Measurements from ENCODE around the gene GPR35.
"Not testable (repeated sequence)": the region's sequence is repeated elsewhere in the genome, so short reads cannot be mapped to it uniquely, and the experiment has no call there.

Gene GPR35

DNA sequence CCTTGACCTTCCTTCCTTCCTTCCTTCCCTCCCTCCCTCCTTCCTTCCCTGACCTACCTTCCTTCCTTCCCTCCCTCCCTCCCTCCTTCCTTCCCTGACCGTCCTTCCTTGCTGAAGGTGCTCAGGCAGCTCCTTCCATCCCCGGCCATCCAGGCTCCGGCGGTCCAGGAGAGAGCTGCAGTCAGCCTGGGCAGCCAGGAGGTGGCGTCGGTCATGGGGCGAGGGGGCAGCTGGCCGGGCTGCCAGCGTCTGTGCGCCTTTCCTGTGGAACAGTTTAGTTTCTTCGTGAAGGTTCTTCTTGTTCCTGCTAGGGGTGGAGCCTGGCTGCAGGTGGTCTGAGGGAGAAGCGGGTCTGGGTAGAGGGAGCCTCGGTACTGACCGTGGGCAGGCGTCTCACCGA, 15.7 kb downstream of the GPR35 start:
- no peak for DNase-seq

DNA sequence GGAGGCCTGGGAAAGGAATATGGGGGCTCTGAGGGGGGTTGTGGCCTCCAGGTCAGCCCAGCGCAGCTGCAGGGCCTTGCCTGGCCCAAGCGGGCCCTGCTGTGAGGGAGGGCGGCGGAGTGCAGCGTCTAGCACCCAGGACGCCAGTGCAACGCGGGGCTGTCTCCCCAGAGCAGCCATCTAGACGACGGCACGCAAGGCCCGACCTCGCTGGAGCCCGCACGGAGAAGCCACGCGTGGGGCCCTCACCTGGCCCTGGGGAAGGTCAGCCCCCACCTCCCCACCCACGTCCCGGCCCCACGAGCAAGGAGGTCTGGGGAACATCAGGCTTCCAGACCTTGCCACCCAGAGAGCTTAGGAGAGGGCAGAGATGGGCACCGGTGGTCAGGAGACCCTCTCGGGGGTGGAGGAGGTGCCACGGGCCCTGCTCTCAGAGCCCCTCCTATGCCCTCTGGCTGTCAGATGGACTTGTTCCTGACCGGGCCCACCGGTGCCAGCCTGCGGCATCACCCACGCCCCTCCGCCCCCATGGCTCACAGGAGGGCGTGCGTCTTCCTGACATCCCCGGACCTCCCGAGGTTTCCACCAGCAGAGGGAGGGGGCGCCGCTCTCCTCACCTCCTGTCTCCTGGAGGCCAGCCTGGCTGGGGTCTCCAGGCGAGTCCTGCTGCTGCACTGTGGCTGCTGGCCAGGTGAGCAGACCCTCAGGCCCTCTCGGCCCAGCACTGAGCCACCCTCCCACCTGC, 17.0 kb downstream of the GPR35 start:
- no peak for DNase-seq

- no peak for DNase-seq
Observed at GRCh38 chr2:240642806-240643092, 17.5 kb downstream of the GPR35 start.

DNA sequence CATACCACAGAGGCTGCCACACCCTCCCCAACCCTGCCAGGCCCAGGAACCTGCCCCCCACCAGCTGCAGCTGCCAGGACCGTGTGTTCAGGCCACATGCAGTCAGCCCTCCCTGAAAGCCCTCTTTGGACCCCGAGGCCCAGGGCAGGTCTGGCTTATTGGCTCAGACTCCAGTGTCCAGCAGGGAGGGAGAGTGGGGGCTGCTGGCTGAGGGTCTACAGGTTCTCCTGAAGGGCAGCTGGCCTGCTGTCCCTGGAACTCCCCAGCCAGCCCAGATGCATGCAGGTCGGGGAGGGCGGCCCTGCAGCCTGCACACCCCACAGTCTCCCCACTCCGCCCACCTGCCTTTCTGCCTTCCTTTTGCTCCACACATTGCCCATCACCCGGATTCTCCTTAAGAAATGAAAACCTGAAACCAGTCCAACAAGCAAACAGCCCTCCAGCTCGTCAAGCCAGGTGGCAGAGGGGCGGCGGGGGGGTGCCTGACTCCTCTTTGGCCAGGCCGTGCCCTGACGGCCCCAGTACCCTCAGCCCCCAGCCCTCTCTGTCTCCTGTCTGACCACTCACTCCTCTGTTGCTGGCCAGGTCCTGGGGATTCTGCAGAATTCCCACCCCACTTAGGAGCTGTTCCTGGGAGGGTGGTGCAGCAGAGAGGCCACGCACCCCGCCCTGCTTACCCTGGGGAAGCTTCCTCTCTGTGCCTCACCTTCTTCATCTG, 18.0 kb downstream of the GPR35 start:
- DNase-seq: no peak

- no peak for DNase-seq
Observed at GRCh38 chr2:240643811-240644150, 18.5 kb downstream of the GPR35 start.

- DNase-seq: no peak
Observed at GRCh38 chr2:240644171-240644651, 18.9 kb downstream of the GPR35 start.

DNA sequence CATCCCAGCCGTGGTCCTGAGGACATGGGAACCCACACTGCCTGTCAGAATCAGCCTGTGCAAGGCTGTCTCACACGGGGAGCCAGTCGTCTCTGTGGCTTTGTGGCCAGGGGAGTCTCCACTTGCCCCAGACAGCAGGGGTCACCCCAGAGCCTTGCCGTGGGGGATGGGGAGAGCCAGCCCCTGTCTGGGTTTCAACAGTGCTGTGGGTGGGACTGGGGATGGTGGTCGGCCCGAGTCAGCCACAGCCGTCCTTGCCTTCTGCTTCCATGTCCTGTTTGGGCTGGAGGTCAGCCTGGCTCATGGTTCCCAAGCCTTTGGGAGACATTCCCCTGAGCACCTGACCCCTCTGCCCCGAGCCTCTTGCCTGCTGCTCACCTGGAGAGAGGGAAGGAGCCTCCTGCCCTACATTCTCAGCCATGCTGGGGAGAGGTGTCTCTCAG, 19.6 kb downstream of the GPR35 start:
- no peak for DNase-seq

- DNase-seq: no peak
Observed at GRCh38 chr2:240645346-240645745, 20.1 kb downstream of the GPR35 start.

DNA sequence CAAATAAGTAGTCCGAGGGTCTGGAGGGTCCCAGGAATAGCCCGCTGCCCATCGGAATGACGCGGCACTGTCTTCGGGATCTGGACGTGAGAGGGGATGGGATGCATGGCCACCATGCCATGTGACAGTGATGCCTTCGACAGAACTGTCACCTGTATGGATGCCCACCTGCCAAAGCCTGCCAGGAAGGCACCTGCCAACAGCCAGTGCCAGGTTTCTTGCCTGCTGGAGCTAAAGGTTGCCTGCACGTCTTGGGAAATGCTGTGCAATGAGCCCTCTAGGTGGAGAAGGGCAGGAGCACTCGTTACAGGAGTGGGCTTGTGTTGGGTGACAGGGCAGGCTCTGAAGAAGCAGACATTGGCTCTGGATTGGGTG, 20.5 kb downstream of the GPR35 start:
- DNase-seq: no peak

DNA sequence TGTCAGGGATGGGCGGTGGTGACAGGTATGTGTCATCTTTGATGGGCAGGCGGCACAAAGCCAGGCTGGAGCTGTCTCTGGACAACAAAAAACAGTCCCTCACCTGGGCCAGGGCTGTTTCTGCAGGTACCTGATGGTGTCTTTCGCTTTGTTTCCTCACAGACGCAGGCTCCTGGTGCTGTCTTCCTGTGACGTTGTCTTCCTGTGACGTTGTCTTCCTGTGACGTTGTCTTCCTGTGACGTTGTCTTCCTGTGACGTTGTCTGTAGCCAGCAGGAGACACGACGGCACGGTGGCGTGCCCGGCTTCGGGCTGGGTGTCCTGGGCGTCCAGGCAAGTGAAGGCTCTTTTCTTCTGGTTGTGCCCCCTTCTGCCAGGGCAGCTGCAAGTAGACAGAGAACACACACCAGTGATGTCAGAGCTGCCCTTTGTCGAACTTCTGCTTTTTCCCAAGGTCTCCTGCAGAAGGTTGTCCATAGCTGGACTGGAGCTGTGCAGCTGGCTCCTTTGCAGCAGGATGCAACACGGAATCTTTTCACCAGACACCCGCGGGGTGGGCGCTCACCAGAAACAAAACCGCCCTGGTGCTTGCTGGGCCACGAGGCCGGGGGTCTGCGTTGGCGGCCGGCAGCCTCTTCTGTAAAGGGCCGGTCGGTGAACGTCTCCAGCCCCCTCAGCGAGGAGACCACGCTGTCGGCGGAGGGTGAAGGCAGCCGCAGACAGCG, 21.1 kb downstream of the GPR35 start:
- no peak for DNase-seq

DNA sequence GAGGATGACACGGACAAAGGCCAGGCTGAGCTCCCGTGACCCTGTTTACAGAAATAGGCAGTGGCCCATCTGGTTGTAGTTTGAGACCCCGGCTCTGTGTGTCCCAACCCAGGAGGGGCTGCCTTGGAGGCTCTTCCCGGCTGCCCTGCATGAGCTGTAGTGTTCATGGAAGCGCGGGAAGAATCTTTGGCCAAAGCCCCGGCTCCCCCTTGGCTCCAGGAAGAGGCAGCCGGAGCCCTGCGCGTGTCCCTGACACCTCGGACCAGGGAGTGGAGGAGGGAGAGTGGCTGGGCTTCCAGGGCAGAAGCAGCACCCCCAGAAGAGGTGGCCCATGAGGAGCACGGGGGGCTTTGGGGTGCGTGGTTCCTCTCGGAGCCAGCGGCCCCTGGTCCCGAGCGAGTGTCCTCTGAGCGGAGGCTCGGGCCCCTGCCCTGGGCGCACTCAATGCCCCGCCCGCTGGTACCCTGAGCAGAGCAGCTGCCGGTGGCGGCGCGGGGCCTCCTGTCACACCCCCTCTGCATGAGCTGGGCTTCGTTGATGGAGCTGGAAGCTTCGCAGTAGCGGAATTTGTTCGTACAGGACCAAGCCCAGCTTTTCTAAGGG, 21.7 kb downstream of the GPR35 start:
- no peak for DNase-seq

DNA sequence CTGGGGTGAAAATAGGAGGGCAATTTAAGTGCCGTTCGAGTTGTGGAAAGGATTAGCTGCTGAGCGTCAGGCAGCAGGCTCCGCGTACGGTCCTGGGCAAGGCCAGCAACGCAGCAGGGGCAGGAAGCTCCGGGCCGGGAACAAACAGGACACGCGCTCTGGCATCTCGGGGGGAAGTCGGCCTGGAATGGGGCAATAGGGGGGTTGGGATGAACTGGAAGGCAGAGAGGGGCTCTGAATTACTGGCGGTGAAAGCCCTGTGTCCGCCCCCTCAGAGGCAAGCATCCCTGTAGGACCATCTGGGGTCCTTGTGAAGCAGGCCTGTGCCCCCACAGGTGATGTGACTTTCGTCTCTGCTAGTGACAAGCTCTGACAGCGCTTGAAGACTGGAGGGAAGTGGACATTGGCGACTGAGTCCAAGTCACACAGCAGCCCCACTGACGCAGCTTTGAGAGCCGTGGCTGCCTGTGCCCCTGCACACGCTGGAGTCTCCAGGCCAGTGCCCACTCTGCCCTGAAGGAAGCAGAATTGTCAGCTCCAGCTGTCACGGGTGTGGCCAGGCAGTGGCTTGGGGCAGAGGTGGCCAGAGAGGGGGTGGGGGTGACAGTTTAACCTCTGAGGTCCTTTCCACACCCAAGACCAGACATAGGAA, 22.3 kb downstream of the GPR35 start:
- DNase-seq: no peak

DNA sequence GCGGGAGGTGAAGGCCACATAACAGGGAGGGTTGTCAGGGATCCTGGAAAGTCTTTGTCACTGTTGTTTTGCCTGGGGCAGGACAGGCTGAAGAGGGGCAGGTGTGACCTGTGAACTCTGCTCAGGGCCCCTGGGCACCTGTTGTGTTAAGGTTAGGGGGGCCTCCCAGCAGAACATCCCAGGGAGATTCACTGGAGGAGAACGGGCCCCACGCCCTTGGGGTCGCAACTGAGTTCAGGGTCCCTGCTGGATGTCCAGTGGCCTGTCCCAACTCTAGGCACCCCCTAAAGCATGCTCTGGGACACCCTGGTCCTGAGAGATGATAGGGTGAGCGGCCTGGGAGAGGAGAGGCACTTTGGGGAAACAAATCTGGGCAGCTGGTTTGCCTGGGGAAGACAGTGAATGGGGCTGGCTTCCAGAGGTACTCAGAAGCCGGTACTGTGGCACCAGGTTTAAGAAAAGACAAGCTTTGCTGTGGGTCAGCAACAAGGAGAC, 22.9 kb downstream of the GPR35 start:
- DNase-seq: no peak

DNA sequence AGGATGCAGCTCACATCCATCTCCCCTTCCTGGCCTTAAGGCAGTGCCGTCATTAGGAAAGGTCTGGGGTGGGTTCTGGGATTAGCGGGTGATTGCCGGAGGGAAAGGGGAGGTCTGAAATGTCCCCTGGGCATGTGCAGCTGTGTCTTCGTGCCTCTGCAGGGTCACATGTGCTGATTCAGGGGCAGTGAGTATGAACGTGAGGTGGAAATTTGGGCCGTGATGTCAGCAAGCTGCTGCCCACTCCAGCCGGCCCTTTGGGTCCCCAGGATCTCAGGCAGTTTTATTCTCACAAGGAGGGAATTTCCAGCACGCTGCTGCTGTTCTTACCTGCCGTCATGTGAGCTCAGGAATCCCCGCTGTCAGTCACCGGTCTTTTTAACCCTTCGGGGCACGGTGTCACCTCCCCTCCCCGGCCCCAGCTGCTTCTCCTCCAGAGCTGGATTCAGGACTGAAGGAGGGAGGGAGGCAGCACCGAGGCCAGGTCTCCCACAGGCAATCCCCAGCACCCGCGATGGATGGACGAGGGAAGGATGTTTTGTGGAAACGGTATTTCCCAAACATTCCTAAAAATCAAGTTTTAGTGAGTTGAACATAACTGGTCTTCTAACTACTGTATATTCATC, 23.5 kb downstream of the GPR35 start:
- DNase-seq: no peak

- DNase-seq: no peak
Observed at GRCh38 chr2:240649331-240649730, 24.1 kb downstream of the GPR35 start.

- DNase-seq: no peak
Observed at GRCh38 chr2:240650254-240650965, 25.1 kb downstream of the GPR35 start.

GRCh38 chr2:240651185-240651584, 25.9 kb downstream of the GPR35 start:
- no peak for DNase-seq

GRCh38 chr2:240655931-240656886, 30.9 kb downstream of the GPR35 start:
- no peak for DNase-seq

DNA sequence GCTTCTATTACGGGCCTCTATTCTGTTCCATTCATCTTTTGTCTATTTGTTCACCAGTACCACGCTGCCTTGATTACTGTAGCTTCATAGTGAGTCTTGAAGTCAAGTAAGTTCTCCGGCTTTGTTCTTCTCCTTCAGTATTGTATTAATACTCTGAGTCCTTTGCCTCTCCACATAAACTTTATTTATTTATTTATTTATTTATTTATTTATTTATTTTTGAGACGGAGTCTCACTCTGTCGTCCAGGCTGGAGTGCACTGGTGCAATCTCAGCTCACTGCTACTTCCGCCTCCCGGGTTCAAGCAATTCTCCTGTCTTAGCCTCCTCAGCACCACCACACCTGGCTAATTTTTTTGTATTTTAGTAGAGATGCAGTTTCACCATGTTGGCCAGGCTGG, 34.6 kb downstream of the GPR35 start:
- DNase-seq: not testable (repeated sequence)

DNA sequence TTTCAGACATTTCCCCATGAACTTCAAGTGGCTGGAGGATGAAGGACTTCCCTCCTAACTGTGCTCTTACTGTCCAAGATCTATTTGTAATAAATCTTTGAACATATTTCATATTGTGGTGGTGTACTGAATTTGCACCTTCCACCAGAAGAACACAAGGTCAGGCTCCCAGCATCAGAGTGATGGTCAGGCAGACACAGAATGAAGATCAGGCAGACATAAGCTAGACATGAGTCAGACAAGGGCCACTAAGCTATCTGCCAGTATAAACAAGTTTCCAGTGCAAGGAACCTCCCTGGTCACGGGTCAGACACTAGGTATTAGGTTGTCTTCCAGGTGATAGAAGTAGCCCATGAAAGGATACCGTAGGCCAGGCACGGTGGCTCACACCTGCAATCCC, 37.4 kb downstream of the GPR35 start:
- no peak for DNase-seq
